PC-9 (cell line): ENCODE measurements around the gene ZNF135. TPM values are rescaled to one million over a fixed set of nuclear protein-coding genes. Genes with fewer than 3 reads are reported as not detected.

ENCODE experiments used
- BruUV-seq: library from RNA; stranded (reverse); fragments of 400-500 nt; replicated peaks from 2 replicates; lab custom pipeline; 2021; lab: Mats Ljungman, UMichigan
- CTCF ChIA-PET: fragments of 300-600 bp; sonication (Branson Sonifier 250); formaldehyde crosslinking; loops from one replicate; lab custom pipeline; 2022; ENCODE audit warnings: antibody characterized with exemption; lab: Charles Lee
- POLR2A ChIA-PET: fragments of 300-600 bp; sonication (Branson Sonifier 250); formaldehyde crosslinking; loops from one replicate; lab custom pipeline; 2022; ENCODE audit warnings: antibody characterized with exemption; ENCODE audit not compliant: unreplicated experiment; lab: Charles Lee
- DNase-seq, 2 experiments: peaks; one replicate each; pipeline versions ENCODE4 v3.0.0 to v3.0.0-alpha.2; 2015 to 2022; ENCODE audit warnings: mixed read lengths in 1 of 2
- H2AFZ ChIP-seq: fragments of 200-600 bp; sonication (generic); 2 replicates; pipeline ENCODE4 v1.8.1; 2017; ENCODE audit warnings: antibody characterized with exemption
- H3F3A ChIP-seq: fragments of 200-600 bp; sonication (generic); 2 replicates; pipeline ENCODE4 v1.8.1; 2017; ENCODE audit warnings: antibody characterized with exemption, mild to moderate bottlenecking, low read depth; ENCODE audit not compliant: insufficient read depth
- H3K27ac ChIP-seq: fragments of 200-600 bp; sonication (generic); 2 replicates; pipeline ENCODE4 v1.6.1; 2016; ENCODE audit warnings: mixed run types
- H3K27me3 ChIP-seq: fragments of 200-600 bp; sonication (generic); 2 replicates; pipeline ENCODE4 v1.6.1; 2016; ENCODE audit warnings: low read depth, mixed run types; ENCODE audit not compliant: insufficient read depth
- H3K36me3 ChIP-seq: fragments of 200-600 bp; sonication (generic); 2 replicates; pipeline ENCODE4 v1.6.1; 2016; ENCODE audit warnings: low read depth, mixed run types
- H3K4me1 ChIP-seq: fragments of 200-600 bp; sonication (generic); replicated peaks from 2 replicates; pipeline ENCODE4 v1.6.1; 2016; ENCODE audit warnings: mixed run types; ENCODE audit not compliant: insufficient read depth
- H3K4me2 ChIP-seq: fragments of 200-600 bp; sonication (generic); 2 replicates; pipeline ENCODE4 v1.6.1; 2017; ENCODE audit warnings: mixed run types
- H3K4me3 ChIP-seq: fragments of 200-600 bp; sonication (generic); 2 replicates; pipeline ENCODE4 v1.6.1; 2016; ENCODE audit warnings: mixed run types
- H3K79me2 ChIP-seq: fragments of 200-600 bp; sonication (generic); 2 replicates; pipeline ENCODE4 v1.6.1; 2017; ENCODE audit warnings: low read depth, mixed run types
- H3K9me2 ChIP-seq: fragments of 200-600 bp; sonication (generic); 2 replicates; pipeline ENCODE4 v1.8.1; 2017; ENCODE audit warnings: mild to moderate bottlenecking; ENCODE audit not compliant: insufficient read depth
- H3K9me3 ChIP-seq: fragments of 200-600 bp; sonication (generic); 2 replicates; pipeline ENCODE4 v1.8.1; 2016; ENCODE audit warnings: low read depth; ENCODE audit not compliant: insufficient read depth
- H4K20me1 ChIP-seq: fragments of 200-600 bp; sonication (generic); 2 replicates; pipeline ENCODE4 v1.8.1; 2017; ENCODE audit not compliant: insufficient read depth
- CTCF ChIP-seq: fragments of 200-600 bp; sonication (generic); conservative IDR thresholded peaks from 2 replicates; pipeline ENCODE4 v1.6.1; 2017; ENCODE audit warnings: mixed run types, antibody characterized with exemption, mild to moderate bottlenecking, moderate library complexity
- EZH2 ChIP-seq: fragments of 200-600 bp; sonication (generic); IDR thresholded peaks from 2 replicates; pipeline ENCODE4 v1.8.0; 2017; ENCODE audit warnings: antibody characterized with exemption, low read depth
- intact Hi-C: fragments of 100-400 bp; cut with micrococcal nuclease; formaldehyde crosslinking; loops from one replicate; pipeline ENCODE4 v1.10.0; 2022; ENCODE audit not compliant: unreplicated experiment
- total RNA-seq: library from RNA; stranded (reverse); gene quantifications from 2 replicates; pipeline ENCODE4 v1.2.3, GENCODE V29; 2021

The ZNF135 gene
- total RNA-seq, 1 experiment from 2014 or later = 0.15 TPM

GRCh38 chr19:58084596-58085347 is 25.7 kb downstream of the ZNF135 start:
- Histone ChIP-seq H3K9me2 (no peaks in the 10 kb centered on the region), H3K79me2 (no peaks in the 10 kb centered on the region), H3K9me3 (peaks cover 35% of the 10 kb centered on the region), H3K4me1 (no peaks in the 10 kb centered on the region), H3K4me2 (no peak overlapping the region), H4K20me1 (no peaks in the 10 kb centered on the region), H3K27me3 (no peaks in the 10 kb centered on the region), H3F3A (no peaks in the 10 kb centered on the region), H3K36me3 (peaks cover 5% of the 10 kb centered on the region; the same call in 1 of the 2 replicates), H2AFZ (no peak overlapping the region), H3K4me3 (no peak overlapping the region), H3K27ac (no peak overlapping the region)
- TF ChIP-seq EZH2 = no peak
- TF ChIP-seq CTCF = no peak
- no TSS peak for BruUV-seq
- CTCF ChIA-PET = no interaction called here
- no peak for DNase-seq
- intact Hi-C loops = no loop called here
- POLR2A ChIA-PET = no interaction called here

DNA sequence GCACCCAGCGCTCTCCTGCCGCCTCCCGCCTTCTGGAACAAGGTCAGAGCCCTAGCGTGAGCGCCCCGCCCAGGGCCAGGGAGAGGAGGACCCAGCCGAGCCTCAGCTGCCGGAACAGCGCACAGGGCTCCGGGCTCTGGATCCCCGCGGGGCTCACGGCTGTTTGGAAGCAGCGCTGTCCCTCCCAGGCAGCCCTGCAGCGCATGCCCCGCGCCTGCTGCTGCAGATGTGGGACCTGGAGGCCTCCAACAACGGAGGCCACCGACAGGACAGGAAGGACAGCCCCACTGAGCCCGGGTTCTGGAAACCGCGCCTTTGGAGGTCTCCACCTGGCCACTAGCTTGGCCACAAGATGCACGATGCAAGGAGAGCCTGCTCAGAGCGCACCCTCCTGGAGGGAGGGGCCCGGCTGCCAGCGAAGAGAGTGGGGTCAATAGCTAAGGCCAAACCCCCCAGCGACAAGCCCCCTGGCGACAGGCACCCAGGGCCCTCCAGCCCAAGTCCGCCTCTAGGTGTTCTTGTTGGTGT is 26.3 kb downstream of the ZNF135 start:
- no peak overlapping the region for H3K4me2 ChIP-seq
- CTCF ChIA-PET = no interaction called here
- no peak for TF ChIP-seq CTCF
- TF ChIP-seq EZH2 = no peak
- no TSS peak for BruUV-seq
- intact Hi-C loops = no loop called here
- no peak overlapping the region for H2AFZ ChIP-seq
- H3K4me1 ChIP-seq = no peaks in the 10 kb centered on the region
- H3K27ac ChIP-seq = no peak overlapping the region
- no peaks in the 10 kb centered on the region for H3K27me3 ChIP-seq
- peaks cover 5% of the 10 kb centered on the region; the same call in 1 of the 2 replicates for H3K36me3 ChIP-seq
- no peaks in the 10 kb centered on the region for H3F3A ChIP-seq
- peaks cover 38% of the 10 kb centered on the region for H3K9me3 ChIP-seq
- POLR2A ChIA-PET = no interaction called here
- no peak for DNase-seq
- H4K20me1 ChIP-seq = no peaks in the 10 kb centered on the region
- no peaks in the 10 kb centered on the region for H3K9me2 ChIP-seq
- H3K4me3 ChIP-seq = no peak overlapping the region
- H3K79me2 ChIP-seq = no peaks in the 10 kb centered on the region

DNA sequence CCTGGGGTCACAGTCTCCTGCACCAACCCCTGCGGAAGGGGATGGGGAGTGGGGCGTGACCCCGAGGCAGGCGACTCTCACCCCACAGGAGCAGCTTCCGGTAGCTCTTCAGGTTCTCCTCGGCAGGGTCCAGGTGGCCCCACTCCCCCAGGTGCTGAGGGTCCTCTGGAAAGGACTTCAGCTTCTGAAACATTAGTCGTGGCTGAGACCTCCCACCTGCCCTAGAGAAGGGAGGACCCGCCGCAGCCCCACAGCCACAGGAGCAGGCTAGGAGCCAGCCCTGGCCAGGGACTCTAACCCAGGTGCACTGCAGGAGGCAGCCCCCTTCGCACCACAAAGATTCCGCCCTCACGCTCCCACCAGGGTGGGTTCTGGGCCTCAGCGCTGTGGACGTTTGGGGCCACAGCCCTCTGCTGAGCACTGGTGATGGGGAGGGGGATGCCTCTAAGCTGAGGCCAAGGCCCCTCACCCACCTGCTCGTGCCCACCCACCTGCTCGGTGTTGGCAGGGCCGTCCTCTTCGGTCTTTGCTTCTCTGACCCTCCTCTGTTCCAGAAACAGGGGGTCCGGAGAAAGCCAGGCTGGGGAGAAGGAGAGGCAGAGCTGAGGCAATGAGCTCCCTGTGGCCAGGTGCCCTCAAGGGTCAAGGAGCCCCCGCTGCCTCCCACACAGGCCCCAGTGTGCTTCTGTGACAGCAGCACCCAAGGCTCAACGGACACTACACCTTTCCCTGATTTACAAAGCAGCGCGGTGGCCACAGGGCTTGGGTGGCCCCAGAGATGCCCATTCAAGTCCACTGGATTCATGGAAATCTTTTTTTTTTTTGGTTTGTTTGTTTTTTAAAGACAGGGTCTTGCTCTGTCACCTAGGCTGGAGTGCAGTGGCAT is 28.0 kb downstream of the ZNF135 start:
- no peak overlapping the region for H3K27ac ChIP-seq
- peaks cover 44% of the 10 kb centered on the region for H3K9me3 ChIP-seq
- no peak for DNase-seq
- CTCF ChIA-PET = no interaction called here
- no peaks in the 10 kb centered on the region for H3F3A ChIP-seq
- H3K9me2 ChIP-seq = no peaks in the 10 kb centered on the region
- H3K4me2 ChIP-seq = no peak overlapping the region
- no TSS peak for BruUV-seq
- no peak overlapping the region for H2AFZ ChIP-seq
- no peaks in the 10 kb centered on the region for H3K4me1 ChIP-seq
- TF ChIP-seq CTCF (no peak), EZH2 (no peak)
- no peak overlapping the region for H3K4me3 ChIP-seq
- peaks cover 10% of the 10 kb centered on the region for H3K36me3 ChIP-seq
- POLR2A ChIA-PET = no interaction called here
- no peaks in the 10 kb centered on the region for H4K20me1 ChIP-seq
- intact Hi-C loops = no loop called here
- H3K79me2 ChIP-seq = no peaks in the 10 kb centered on the region
- H3K27me3 ChIP-seq = no peaks in the 10 kb centered on the region
